Pancreas (tissue), 10 donors: ENCODE results near the gene LHFPL5. TPM values are rescaled to one million over a fixed set of nuclear protein-coding genes. Genes with fewer than 3 reads are reported as not detected.

Experiments
- ATAC-seq, 4 donors: fragments of 200-7000 bp; cut with Tn5 transposase; one replicate each; pipeline versions ENCODE4 v1.8.0 to v1.9.1; 2020; ENCODE audit warnings: mild to moderate bottlenecking in 4 of 4, moderate library complexity in 4 of 4
- DNase-seq, 6 donors: peaks; one replicate each; pipeline ENCODE4 v3.0.0-alpha.2; 2020
- FAIRE-seq: peaks from 2 replicates; lab custom pipeline; 2012; peaks lifted over from hg19 to GRCh38; lab: Jason Lieb, UNC
- H3K27ac ChIP-seq, 4 donors: fragments of 200-600 bp; sonication (generic); 1 replicate in 3 of 4; 2 replicates in 1 of 4; pipeline versions ENCODE4 v1.5.0 to v1.8.0; 2020
- H3K27me3 ChIP-seq, 4 donors: fragments of 200-600 bp; one replicate each; pipeline ENCODE4 v1.8.0; 2021
- H3K36me3 ChIP-seq, 3 donors: fragments of 200-600 bp; sonication (generic) in 1 of 3; one replicate each; pipeline versions ENCODE4 v1.5.0 to v1.8.0; 2020 to 2021
- H3K4me1 ChIP-seq, 3 donors: fragments of 200-600 bp; one replicate each; pipeline ENCODE4 v1.8.0; 2021
- H3K4me3 ChIP-seq, 4 donors: fragments of 200-600 bp; sonication (generic) in 2 of 4; one replicate each; pipeline versions ENCODE4 v1.5.0 to v1.8.0; 2020 to 2021
- H3K9me3 ChIP-seq, 4 donors: fragments of 200-600 bp; one replicate each; pipeline ENCODE4 v1.8.0; 2021
- WGBS, 2 donors: extraction: QIAGEN DNeasy Blood & Tissue Kit; methylation state at CpG; one replicate each; pipeline ENCODE4 v1.1.7; 2013; 5-methylcytosine and 5-hydroxymethylcytosine counted together
- intact Hi-C, 3 donors: fragments of 100-400 bp; cut with DNase I; formaldehyde crosslinking; loops; one replicate each; pipeline versions ENCODE4 v1.11.1 to v1.14.2; 2022
- polyA plus RNA-seq, 2 donors: library from polyadenylated mRNA; stranded (reverse); fragments of 200-250 nt; gene quantifications; one replicate each; pipeline ENCODE4 v1.2.3, GENCODE V29; 2013
- total RNA-seq, 6 donors: library from RNA; stranded (reverse); fragmentation: NEBNext Ultra II Directional in 4 of 6; extraction: Animal tissue kit (Norgen Biotek cat#: 25700) in 4 of 6; gene quantifications; one replicate each; pipeline versions ENCODE4 v1.2.1 to v1.2.4, GENCODE V29; 2021 to 2023
- TF ChIP-seq, protein P1 (sequence below), 4 donors: fragments of 200-600 bp; sonication (generic) in 3 of 4; IDR thresholded peaks; one replicate each; pipeline versions ENCODE4 v1.5.0 to v1.8.0; 2021; ENCODE audit warnings: antibody characterized with exemption in 4 of 4
- donor health status: healthy with polysubstance abuse.
- donor health status: DM: no; HTN: no; CAD: no; lungs with moderate emphysema.
- donor health status: DM: no; HTN: no; CAD: no.
- donor health status: control.
- donor health status: control.
- donor health status: Bipolar disorder and iron deficiency.
- donor health status: DM: yes; HTN: yes; CAD: no.
- donor health status: DM: no; HTN: no; CAD: no.
- donor health status: DM: no; HTN: no; CAD: no.
- donor health status: DM: yes; HTN: yes; CAD: no.

Gene LHFPL5
- total and polyA plus RNA-seq, 8 donors, result 1.3 to 4.2 (median 2.8) TPM

GRCh38 chr6:35856250-35856649, 51.1 kb downstream of the LHFPL5 start:
- ATAC-seq, result no peak
- DNase-seq, result no peak
- no peak for FAIRE-seq
- H3K27me3 ChIP-seq, result no peaks in the 10 kb centered on the region
- H3K36me3 ChIP-seq, result peaks cover 0 to 4% (median 0%) of the 10 kb centered on the region in 3 donors
- H3K4me3 ChIP-seq, result no peak overlapping the region
- WGBS, 2 donors, result 97 to 100% methylated on average over 1 of the region's 1 CpG
- no peaks in the 10 kb centered on the region for H3K4me1 ChIP-seq
- TF ChIP-seq, protein P1, sequence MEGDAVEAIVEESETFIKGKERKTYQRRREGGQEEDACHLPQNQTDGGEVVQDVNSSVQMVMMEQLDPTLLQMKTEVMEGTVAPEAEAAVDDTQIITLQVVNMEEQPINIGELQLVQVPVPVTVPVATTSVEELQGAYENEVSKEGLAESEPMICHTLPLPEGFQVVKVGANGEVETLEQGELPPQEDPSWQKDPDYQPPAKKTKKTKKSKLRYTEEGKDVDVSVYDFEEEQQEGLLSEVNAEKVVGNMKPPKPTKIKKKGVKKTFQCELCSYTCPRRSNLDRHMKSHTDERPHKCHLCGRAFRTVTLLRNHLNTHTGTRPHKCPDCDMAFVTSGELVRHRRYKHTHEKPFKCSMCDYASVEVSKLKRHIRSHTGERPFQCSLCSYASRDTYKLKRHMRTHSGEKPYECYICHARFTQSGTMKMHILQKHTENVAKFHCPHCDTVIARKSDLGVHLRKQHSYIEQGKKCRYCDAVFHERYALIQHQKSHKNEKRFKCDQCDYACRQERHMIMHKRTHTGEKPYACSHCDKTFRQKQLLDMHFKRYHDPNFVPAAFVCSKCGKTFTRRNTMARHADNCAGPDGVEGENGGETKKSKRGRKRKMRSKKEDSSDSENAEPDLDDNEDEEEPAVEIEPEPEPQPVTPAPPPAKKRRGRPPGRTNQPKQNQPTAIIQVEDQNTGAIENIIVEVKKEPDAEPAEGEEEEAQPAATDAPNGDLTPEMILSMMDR (IDR thresholded peaks at IDR 0.05), result no peak
- H3K9me3 ChIP-seq, result no peaks in the 10 kb centered on the region
- no peak overlapping the region for H3K27ac ChIP-seq
- intact Hi-C loops, result no loop called here

GRCh38 chr6:35857853-35858252, 52.7 kb downstream of the LHFPL5 start:
- Histone ChIP-seq H3K36me3 (peaks cover 0 to 4% (median 0%) of the 10 kb centered on the region in 3 donors), H3K4me1 (no peaks in the 10 kb centered on the region), H3K27me3 (no peaks in the 10 kb centered on the region), H3K9me3 (no peaks in the 10 kb centered on the region), H3K27ac (no peak overlapping the region), H3K4me3 (no peak overlapping the region)
- ATAC-seq (no peak), DNase-seq (no peak), FAIRE-seq (no peak)
- TF ChIP-seq, protein P1 (IDR thresholded peaks at IDR 0.05), result no peak
- intact Hi-C loops, result no loop called here

DNA sequence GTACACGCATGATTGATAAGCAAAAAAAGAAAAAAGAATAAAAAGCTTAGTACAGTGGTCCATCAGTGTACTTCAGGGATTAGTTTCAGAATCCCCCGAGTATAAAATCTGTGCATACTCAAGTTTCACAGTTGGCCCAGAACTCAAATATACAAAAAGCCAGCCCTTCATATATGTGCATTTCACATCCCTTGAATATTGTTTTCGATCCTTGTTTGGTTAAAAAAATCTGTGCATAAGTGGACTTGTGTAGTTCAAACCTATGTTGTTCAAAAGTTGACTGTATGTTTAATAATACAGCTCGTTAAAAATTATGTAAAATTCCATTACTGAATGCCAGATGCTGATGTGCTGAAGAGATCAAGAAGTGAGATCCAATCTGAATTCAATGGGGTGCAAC, 54.2 kb downstream of the LHFPL5 start:
- no peaks in the 10 kb centered on the region for H3K4me1 ChIP-seq
- DNase-seq (no peak), ATAC-seq (no peak), FAIRE-seq (no peak)
- TF ChIP-seq, protein P1 (IDR thresholded peaks at IDR 0.05), result no peak
- intact Hi-C loops, result no loop called here
- no peaks in the 10 kb centered on the region for H3K27me3 ChIP-seq
- H3K36me3 ChIP-seq, result peaks cover 0 to 4% (median 0%) of the 10 kb centered on the region in 3 donors
- H3K27ac ChIP-seq, result no peak overlapping the region
- no peak overlapping the region for H3K4me3 ChIP-seq
- H3K9me3 ChIP-seq, result no peaks in the 10 kb centered on the region
- WGBS, 2 donors, result 85 to 86% methylated on average over 4 of the region's 4 CpGs

Other genes starting within 250 kb of the LHFPL5 start
- 10 to 100 TPM; 13.0 to 78.4 (median 61.3) TPM for gene FKBP5, start 116.4 kb upstream of the LHFPL5 start, total RNA-seq
- 10 to 100 TPM; 31.8 to 44.1 TPM for gene FKBP5, start 116.4 kb upstream of the LHFPL5 start, polyA plus RNA-seq
- gene ARMC12, start 68.3 kb upstream of the LHFPL5 start, total RNA-seq, result under 1 TPM; 0.12 to 0.75 (median 0.44) TPM
- 1 to 10 TPM; 2.2 to 2.6 TPM for gene ARMC12, start 68.3 kb upstream of the LHFPL5 start, polyA plus RNA-seq
- gene CLPSL2, start 28.8 kb upstream of the LHFPL5 start, total RNA-seq, result 1 to 10 TPM; 1.4 to 4.3 (median 2.8) TPM
- gene CLPSL2, start 28.8 kb upstream of the LHFPL5 start, polyA plus RNA-seq, result 1 to 10 TPM in 1 of 2 donors, under 1 TPM in 1; 0.61 to 2.5 TPM
- gene CLPSL1, start 24.3 kb upstream of the LHFPL5 start, total RNA-seq, result 100 to 1,000 TPM in 1 of 6 donors, 10 to 100 TPM in 4, 1 to 10 TPM in 1; 6.0 to 102 (median 38.3) TPM
- 10 to 100 TPM in 1 of 2 donors, not detected in 1; 83.2 TPM for gene CLPSL1, start 24.3 kb upstream of the LHFPL5 start, polyA plus RNA-seq
- gene CLPS, start 8.0 kb upstream of the LHFPL5 start, total RNA-seq, result over 10,000 TPM; 11,272 to 45,930 (median 22,757) TPM
- gene CLPS, start 8.0 kb upstream of the LHFPL5 start, polyA plus RNA-seq, result over 10,000 TPM; 11,669 to 15,701 TPM
- 10 to 100 TPM; 21.8 to 34.9 (median 30.5) TPM for gene SRPK1, start 115.7 kb downstream of the LHFPL5 start, total RNA-seq
- gene SRPK1, start 115.7 kb downstream of the LHFPL5 start, polyA plus RNA-seq, result 1 to 10 TPM; 8.8 to 9.8 TPM
- gene SLC26A8, start 219.3 kb downstream of the LHFPL5 start, total RNA-seq, result under 1 TPM in 1 of 6 donors, not detected in 5; 0.06 TPM
- under 1 TPM; 0.07 to 0.11 TPM for gene SLC26A8, start 219.3 kb downstream of the LHFPL5 start, polyA plus RNA-seq
- gene MAPK14, start 222.5 kb downstream of the LHFPL5 start, total RNA-seq, result 10 to 100 TPM; 13.3 to 29.9 (median 18.7) TPM
- 10 to 100 TPM in 1 of 2 donors, 1 to 10 TPM in 1; 6.8 to 12.4 TPM for gene MAPK14, start 222.5 kb downstream of the LHFPL5 start, polyA plus RNA-seq